Measurements from ENCODE around the gene TRPV4.

Gene TRPV4

DNA sequence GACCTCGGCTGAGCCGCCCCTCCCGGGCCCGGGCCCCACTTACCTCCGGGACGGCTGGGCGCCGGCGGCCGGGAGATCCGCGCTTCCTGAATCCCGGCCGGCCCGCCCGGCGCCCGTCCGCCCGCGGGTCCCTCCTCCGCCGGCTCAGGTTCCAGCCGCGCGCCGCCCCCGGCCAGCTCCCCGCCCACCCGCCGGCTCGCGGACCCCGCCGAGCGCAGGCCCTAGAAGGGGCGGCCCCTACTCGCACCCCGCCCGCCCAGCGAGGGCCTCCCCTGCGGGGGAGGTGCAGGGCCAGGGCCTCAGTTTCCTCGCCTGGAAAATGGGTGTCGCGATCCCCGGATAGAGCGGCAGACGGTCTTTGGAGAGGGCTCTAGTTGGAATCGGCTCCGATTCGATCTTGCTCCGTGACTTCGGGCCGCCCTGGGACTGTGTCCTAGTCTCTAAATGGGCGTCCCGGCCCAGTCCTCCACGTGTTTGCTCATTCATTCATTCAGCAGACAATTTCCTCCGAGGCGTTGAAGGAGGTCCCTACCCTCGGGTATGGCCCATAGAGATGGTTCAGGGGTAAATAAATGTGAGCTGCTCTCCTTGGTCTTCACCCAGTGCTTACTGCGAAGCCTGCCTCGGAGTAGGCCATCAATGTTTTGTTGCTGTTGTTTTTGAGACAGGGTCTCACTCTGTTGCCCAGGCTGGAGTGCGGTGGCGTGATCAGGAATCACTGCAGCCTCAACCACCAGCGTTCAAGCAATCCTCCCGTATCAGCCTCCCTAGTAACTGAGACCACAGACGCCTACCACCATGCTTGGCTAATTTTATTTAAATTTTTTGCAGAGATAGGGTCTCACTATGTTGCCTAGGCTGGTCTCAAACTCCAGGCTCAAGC, at the start of gene TRPV4:
TSS of gene TRPV4 (minus strand) at position 92 of the 883 bp plus-strand sequence. CDS start 18,602 bp downstream, outside the sequence.
- Histone ChIP-seq H3K9ac (no peak within 1 kb of the TSS), H3K4me3 (IDR thresholded peaks at IDR 0.05; ENCODE audit: insufficient read depth, low read depth, low read length) (no peak within 1 kb of the TSS), H3K79me2 (ENCODE audit: insufficient read depth, low read depth) (no peaks in the 10 kb centered on the region), H3K36me3 (ENCODE audit: insufficient read depth) (no peaks in the 10 kb centered on the region), H2AFZ (ENCODE audit: low read depth) (no peak within 1 kb of the TSS), H3K27me3 (ENCODE audit: insufficient read depth, low read depth) (peaks cover 3% of the 10 kb centered on the region; the same call in 1 of the 2 replicates), H4K20me1 (ENCODE audit: insufficient read depth) (no peaks in the 10 kb centered on the region), H3K4me1 (ENCODE audit: low read depth, poor library complexity, severe bottlenecking) (no peaks in the 10 kb centered on the region), H3K4me2 (no peak within 1 kb of the TSS), H3K27ac (no peak within 1 kb of the TSS)
- TF ChIP-seq CTCF (conservative IDR thresholded peaks at IDR 0.05; ENCODE audit: low read depth, low read length) = no peak

GRCh38 chr12:109881752-109882151, 48.6 kb upstream of the TRPV4 start:
- Histone ChIP-seq H3K4me3 (IDR thresholded peaks at IDR 0.05; ENCODE audit: insufficient read depth, low read depth, low read length) (no peak overlapping the region), H3K4me2 (no peak overlapping the region)

GRCh38 chr12:109880938-109881337, 47.7 kb upstream of the TRPV4 start:
- Histone ChIP-seq H3K9ac (no peak overlapping the region), H3K27me3 (ENCODE audit: insufficient read depth, low read depth) (no peaks in the 10 kb centered on the region), H3K4me2 (peak overlapping the region; percentile 51; the same call in 1 of the 2 replicates), H2AFZ (ENCODE audit: low read depth) (peak overlapping the region; percentile 59), H3K4me1 (ENCODE audit: low read depth, poor library complexity, severe bottlenecking) (peaks cover 33% of the 10 kb centered on the region), H4K20me1 (ENCODE audit: insufficient read depth) (no peaks in the 10 kb centered on the region), H3K4me3 (IDR thresholded peaks at IDR 0.05; ENCODE audit: insufficient read depth, low read depth, low read length) (no peak overlapping the region), H3K79me2 (ENCODE audit: insufficient read depth, low read depth) (peaks cover 29% of the 10 kb centered on the region; the same call in 1 of the 2 replicates), H3K36me3 (ENCODE audit: insufficient read depth) (no peaks in the 10 kb centered on the region), H3K27ac (no peak overlapping the region)
- no peak for TF ChIP-seq CTCF (conservative IDR thresholded peaks at IDR 0.05; ENCODE audit: low read depth, low read length)

More at GRCh38 chr12:109881752-109882151, 48.6 kb upstream of the TRPV4 start:
- no peak for TF ChIP-seq CTCF (conservative IDR thresholded peaks at IDR 0.05; ENCODE audit: low read depth, low read length)
- no peak overlapping the region for H2AFZ ChIP-seq (ENCODE audit: low read depth)
- H3K27ac ChIP-seq = no peak overlapping the region
- H3K36me3 ChIP-seq (ENCODE audit: insufficient read depth) = no peaks in the 10 kb centered on the region
- H3K9ac ChIP-seq = no peak overlapping the region
- H3K4me1 ChIP-seq (ENCODE audit: low read depth, poor library complexity, severe bottlenecking) = peaks cover 25% of the 10 kb centered on the region
- H3K79me2 ChIP-seq (ENCODE audit: insufficient read depth, low read depth) = peaks cover 29% of the 10 kb centered on the region; the same call in 1 of the 2 replicates
- H3K27me3 ChIP-seq (ENCODE audit: insufficient read depth, low read depth) = no peaks in the 10 kb centered on the region
- H4K20me1 ChIP-seq (ENCODE audit: insufficient read depth) = no peaks in the 10 kb centered on the region

- Histone ChIP-seq H3K4me1 (ENCODE audit: low read depth, poor library complexity, severe bottlenecking) (peaks cover 39% of the 10 kb centered on the region), H3K27ac (no peak within 1 kb of the TSS), H3K36me3 (ENCODE audit: insufficient read depth) (no peaks in the 10 kb centered on the region), H3K4me3 (IDR thresholded peaks at IDR 0.05; ENCODE audit: insufficient read depth, low read depth, low read length) (no peak within 1 kb of the TSS), H3K4me2 (peak within 1 kb of the TSS; percentile 97), H3K79me2 (ENCODE audit: insufficient read depth, low read depth) (peaks cover 29% of the 10 kb centered on the region; the same call in 1 of the 2 replicates), H3K9ac (peak within 1 kb of the TSS; percentile 46; the same call in 1 of the 2 replicates), H3K27me3 (ENCODE audit: insufficient read depth, low read depth) (no peaks in the 10 kb centered on the region), H4K20me1 (ENCODE audit: insufficient read depth) (no peaks in the 10 kb centered on the region), H2AFZ (ENCODE audit: low read depth) (peak within 1 kb of the TSS; percentile 59)
- TF ChIP-seq CTCF (conservative IDR thresholded peaks at IDR 0.05; ENCODE audit: low read depth, low read length) = no peak
These were observed 47.1 kb upstream of the TRPV4 start, which contains the start of gene GLTP for GRCh38 chr12:109880043-109880931. TSS of gene GLTP (minus strand) at chr12:109880541. CDS start at chr12:109880374, 167 bp downstream.
